HG03460 (cell line): Measurements from ENCODE around the gene TMC3.
"Not testable (repeated sequence)": the region's sequence is repeated elsewhere in the genome, so short reads cannot be mapped to it uniquely, and the experiment has no call there.

Source experiments
- ATAC-seq: cut with Tn5 transposase; IDR thresholded peaks from one replicate; pipeline ENCODE4 v1.9.1; 2021; ENCODE audit not compliant: unreplicated experiment

Gene TMC3

GRCh38 chr15:81373775-81374395 lies at the start of gene TMC3:
TMC3 (minus strand) TSS chr15:81374213; CDS start chr15:81374077, 136 bp downstream.
- no peak for ATAC-seq

GRCh38 chr15:81421461-81421860 lies 47.4 kb upstream of the TMC3 start:
- no peak for ATAC-seq

GRCh38 chr15:81419332-81419943 lies 45.4 kb upstream of the TMC3 start:
- ATAC-seq: no peak

- no peak for ATAC-seq
Observed at GRCh38 chr15:81418891-81419290, 44.9 kb upstream of the TMC3 start.

- no peak for ATAC-seq
Observed at GRCh38 chr15:81418444-81418843, 44.4 kb upstream of the TMC3 start.

- not testable (repeated sequence) for ATAC-seq
Observed at GRCh38 chr15:81414274-81414968, 40.4 kb upstream of the TMC3 start.

- ATAC-seq: no peak
Observed at GRCh38 chr15:81413851-81414250, 39.8 kb upstream of the TMC3 start.

- no peak for ATAC-seq
Observed at GRCh38 chr15:81411969-81412633, 38.1 kb upstream of the TMC3 start.

GRCh38 chr15:81411051-81411450 lies 37.0 kb upstream of the TMC3 start:
- no peak for ATAC-seq

- no peak for ATAC-seq
Observed at GRCh38 chr15:81410318-81410753, 36.3 kb upstream of the TMC3 start.

- no peak for ATAC-seq
Observed at GRCh38 chr15:81407718-81408117, 33.7 kb upstream of the TMC3 start.

- no peak for ATAC-seq
Observed at GRCh38 chr15:81407176-81407575, 33.2 kb upstream of the TMC3 start.

GRCh38 chr15:81400640-81401236 lies 26.7 kb upstream of the TMC3 start:
- no peak for ATAC-seq

- ATAC-seq: no peak
Observed at GRCh38 chr15:81398910-81399551, 25.0 kb upstream of the TMC3 start.

GRCh38 chr15:81398456-81398855 lies 24.4 kb upstream of the TMC3 start:
- no peak for ATAC-seq

GRCh38 chr15:81394603-81395002 lies 20.6 kb upstream of the TMC3 start:
- ATAC-seq: no peak

GRCh38 chr15:81391657-81392056 lies 17.6 kb upstream of the TMC3 start:
- ATAC-seq: no peak

- ATAC-seq: no peak
Observed at GRCh38 chr15:81388436-81388770, 14.4 kb upstream of the TMC3 start.

- no peak for ATAC-seq
Observed at GRCh38 chr15:81387621-81388435, 13.8 kb upstream of the TMC3 start.

GRCh38 chr15:81386947-81387346 lies 12.9 kb upstream of the TMC3 start:
- no peak for ATAC-seq
